Left cardiac atrium (tissue), 4 donors: Measurements from ENCODE around the gene CDC45. TPM values are rescaled to one million over a fixed set of nuclear protein-coding genes. Genes with fewer than 3 reads are reported as not detected.
"Not testable (repeated sequence)": the region's sequence is repeated elsewhere in the genome, so short reads cannot be mapped to it uniquely, and the experiment has no call there.

Experiments used
- ATAC-seq, 2 donors: fragments of 200-7000 bp; cut with Tn5 transposase; one replicate each; pipeline ENCODE4 v1.9.1; 2020; ENCODE audit warnings: mild to moderate bottlenecking in 2 of 2, moderate library complexity in 2 of 2
- DNase-seq: peaks from one replicate; pipeline ENCODE4 v3.0.0-alpha.2; 2020
- intact Hi-C, 2 donors: fragments of 100-400 bp; cut with DNase I; formaldehyde crosslinking; loops; one replicate each; pipeline versions ENCODE4 v1.14.1 to v1.15.1; 2022 to 2023
- long read RNA-seq: library from polyadenylated mRNA; unstranded; transcript quantifications from one replicate; pipeline ENCODE4 v2.0.0, GENCODE V29; 2021
- total RNA-seq, 2 donors: library from RNA; stranded (reverse); fragmentation: NEBNext Ultra II Directional; extraction: Animal tissue kit (Norgen Biotek cat#: 25700); gene quantifications; one replicate each; pipeline ENCODE4 v1.2.1, GENCODE V29; 2021
- donor health status: DM: no; HTN: yes; CAD: no.
- donor health status: DM: no; HTN: yes; CAD: no; lungs with severe emphysema.
- donor health status: DM: yes; HTN: yes; CAD: no.
- donor health status: Dilated cardiomyopathy.

Gene CDC45, protein sequence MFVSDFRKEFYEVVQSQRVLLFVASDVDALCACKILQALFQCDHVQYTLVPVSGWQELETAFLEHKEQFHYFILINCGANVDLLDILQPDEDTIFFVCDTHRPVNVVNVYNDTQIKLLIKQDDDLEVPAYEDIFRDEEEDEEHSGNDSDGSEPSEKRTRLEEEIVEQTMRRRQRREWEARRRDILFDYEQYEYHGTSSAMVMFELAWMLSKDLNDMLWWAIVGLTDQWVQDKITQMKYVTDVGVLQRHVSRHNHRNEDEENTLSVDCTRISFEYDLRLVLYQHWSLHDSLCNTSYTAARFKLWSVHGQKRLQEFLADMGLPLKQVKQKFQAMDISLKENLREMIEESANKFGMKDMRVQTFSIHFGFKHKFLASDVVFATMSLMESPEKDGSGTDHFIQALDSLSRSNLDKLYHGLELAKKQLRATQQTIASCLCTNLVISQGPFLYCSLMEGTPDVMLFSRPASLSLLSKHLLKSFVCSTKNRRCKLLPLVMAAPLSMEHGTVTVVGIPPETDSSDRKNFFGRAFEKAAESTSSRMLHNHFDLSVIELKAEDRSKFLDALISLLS
- 1 to 10 TPM in 1 of 2 donors, under 1 TPM in 1; 0.34 to 2.1 TPM for total RNA-seq
- long read RNA-seq: 0 reads

DNA sequence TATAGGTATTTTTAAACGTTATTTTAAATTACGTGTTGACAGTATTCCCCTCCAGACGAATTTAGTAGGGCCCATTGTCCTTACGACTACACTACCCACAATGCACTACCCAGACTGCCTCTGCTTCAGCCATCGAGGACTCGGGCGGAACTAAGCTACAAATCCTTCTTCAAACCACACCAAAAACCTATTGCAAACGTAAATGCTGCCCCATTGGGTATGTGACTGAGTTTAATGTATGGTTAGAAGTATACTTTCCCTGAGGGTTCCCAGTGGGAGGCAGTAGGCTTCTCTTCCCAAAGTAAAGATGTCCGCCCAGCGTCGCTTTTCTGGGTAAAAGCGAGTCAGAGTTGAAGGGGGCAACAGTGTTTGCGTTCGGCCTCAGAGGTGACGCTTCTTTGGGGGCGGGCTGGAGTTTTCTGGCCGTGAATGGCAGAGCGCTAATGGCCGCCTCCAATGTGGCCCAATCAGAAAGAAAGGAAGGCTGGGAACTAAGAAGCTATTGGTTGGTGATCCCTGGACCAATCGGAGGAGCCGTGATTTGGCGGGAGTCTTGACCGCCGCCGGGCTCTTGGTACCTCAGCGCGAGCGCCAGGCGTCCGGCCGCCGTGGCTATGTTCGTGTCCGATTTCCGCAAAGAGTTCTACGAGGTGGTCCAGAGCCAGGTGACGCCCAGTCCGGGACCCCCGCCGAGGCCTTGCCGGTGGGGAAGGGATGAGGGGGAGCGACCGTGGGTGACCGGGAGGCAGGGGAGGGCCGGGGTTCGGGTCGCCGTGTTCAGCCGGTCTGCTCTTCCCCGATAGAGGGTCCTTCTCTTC lies at the start of gene CDC45:
Gene CDC45 (plus strand): TSS at position 566 of the 818 bp plus-strand sequence. CDS start 49 bp downstream, at position 615.
- intact Hi-C loops: no loop called here
- ATAC-seq: peak; percentile 96 to 97
- peak; percentile 97 for DNase-seq

DNA sequence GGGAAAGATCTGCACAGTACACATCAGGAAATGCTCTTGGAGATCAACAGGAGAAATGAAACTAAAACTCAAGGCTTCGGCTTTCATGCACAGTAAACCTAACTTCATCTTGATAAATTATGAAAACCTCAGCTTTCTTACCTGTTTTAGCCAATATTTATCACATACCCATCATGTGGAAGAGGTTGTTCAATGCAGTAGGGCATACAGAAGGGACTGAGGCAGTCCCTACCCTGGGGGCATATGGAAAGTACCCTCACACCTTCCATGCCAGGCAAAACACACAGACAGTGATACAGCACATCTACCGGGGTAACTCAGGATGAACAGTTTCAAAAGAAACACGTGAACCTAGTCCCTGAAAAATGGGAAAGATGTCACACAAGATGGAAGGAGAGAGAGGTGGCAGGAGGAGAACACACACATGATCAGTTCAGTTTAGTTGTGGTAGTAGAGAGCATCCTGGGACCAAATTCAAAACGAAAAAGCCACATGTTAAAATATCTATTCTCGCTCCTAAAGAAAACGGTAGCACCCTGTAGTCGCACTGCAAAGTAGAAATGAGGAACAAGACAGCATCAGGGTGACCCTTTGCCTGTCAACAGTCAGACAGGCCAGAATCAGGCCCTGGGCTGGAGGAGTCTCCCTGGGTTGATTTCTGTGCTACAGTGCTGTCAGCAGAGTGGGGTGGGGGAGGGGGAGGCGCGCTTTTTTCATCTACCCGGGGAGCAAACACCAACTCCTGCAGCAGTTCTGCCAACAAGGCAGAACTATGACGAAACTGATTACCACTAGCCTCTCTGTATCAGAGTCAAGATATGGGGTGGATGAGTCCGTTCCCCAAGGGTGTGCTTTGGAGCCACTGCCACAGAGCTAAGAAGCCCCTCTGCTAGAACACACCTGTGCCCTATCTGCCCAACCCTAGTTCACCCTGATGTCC lies 49.5 kb upstream of the CDC45 start:
- DNase-seq (peak; percentile 40), ATAC-seq (no peak)
- intact Hi-C loops: loop anchor here in 1 of 2 donors (10.0 kb wide), 1 partner anchor 135 kb away; the partner anchor contains the start of gene CLTCL1

DNA sequence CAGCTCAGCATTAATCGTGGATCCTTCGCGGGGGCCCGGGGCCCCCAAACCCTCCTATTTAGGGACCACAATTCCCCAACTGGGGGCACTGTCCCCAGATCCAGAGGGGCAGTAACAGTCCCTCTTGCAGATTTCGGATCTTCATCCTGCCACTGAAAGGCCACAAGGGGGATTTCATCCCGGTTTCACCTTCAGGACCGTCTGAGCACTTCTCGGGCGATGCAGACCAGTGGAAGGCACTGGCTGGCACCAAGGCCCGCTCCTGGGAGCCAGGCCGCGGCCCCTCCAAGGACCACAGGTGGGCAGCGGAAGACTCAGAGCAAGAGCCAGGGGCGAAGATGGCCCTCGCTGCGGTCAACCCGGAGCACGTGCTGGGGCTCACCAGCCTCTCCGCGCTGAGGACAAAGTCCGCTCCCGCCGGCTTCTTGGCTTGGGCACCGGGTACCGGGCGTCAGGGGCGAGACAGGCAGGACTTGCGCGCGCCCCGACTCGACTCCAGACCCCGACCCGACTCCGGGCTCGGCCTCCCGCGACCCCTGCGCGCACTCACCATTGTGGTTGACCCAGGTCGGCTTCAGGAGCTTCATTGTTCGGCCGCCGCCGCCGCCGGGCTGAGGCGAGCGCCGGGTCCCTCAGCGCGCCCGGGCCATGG lies 48.7 kb upstream of the CDC45 start:
- intact Hi-C loops: loop anchor here in 1 of 2 donors (10.0 kb wide), 1 partner anchor 136 kb away; the partner anchor contains the start of gene CLTCL1
- ATAC-seq (no peak), DNase-seq (peak; percentile 31)

DNA sequence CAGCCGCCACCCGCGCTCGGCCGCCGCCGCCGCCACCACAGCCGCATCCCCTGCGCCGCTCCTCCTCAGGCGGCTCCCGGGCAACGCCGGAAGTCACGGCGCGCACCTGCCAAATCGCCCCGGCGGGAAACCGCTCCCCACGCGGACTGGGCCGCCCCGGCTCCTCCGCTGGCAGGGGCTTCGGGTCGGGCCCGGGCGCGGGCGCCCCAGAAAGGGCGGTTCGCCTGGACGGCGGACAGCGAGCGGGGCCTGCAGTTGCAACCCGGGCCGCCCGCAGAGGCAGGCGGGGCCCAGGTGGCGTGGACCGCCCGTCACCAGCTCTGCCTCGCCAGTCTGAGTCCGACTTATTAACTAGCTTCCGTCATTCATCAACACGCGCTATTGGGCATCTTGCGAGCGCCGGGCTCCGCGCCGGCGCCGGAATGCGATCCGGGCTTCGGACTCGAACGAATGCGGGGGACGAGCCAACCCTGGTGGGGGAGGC lies 48.0 kb upstream of the CDC45 start, which contains the start of gene HIRA:
Gene HIRA (minus strand): TSS at position 85 of the 484 bp plus-strand sequence. CDS start 257 bp downstream, outside the sequence.
- intact Hi-C loops: loop anchor here in 1 of 2 donors (10.0 kb wide), 1 partner anchor 137 kb away; the partner anchor contains the start of gene CLTCL1
- ATAC-seq (peak; percentile 78 to 87), DNase-seq (peak; percentile 83)

DNA sequence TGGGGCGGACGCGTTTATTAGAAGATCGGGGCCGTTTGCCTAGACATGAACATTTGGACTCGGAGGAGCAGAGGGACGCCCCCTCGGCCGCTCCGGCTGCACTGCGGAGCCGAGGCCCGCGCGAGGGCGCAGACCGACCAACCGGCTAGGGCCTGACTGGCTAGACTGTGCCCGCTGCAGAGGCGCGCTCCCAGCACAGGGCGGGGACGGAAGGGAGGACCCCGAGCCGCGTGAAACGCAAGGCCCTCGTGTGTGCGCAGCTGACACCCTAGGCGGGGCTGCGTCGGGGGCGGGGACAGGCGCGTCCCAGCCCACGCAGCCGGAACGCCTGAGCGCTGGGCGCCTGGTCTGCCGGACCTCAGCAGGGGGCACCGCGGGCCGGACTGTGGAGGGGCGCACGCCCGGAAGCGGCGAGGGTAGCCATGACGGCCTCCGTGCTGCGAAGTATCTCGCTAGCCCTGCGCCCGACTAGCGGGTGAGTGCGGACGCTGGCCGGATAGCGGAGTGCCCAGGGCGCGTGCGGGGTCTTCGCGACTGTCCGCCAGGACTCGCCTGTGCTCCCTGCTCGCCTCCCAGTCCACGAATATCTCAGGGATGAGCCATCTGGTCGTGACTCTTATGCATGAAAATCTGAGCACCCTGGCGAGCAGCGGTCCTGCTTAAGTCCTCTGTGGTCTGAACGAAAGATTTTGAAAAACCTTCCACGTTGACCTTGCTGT lies 47.4 kb upstream of the CDC45 start, which contains the start of gene MRPL40:
Gene MRPL40 (plus strand): TSS at position 413 of the 719 bp plus-strand sequence. CDS start 10 bp downstream, at position 423.
- peak; percentile 97 for DNase-seq
- peak; percentile 97 to 98 for ATAC-seq
- intact Hi-C loops: loop anchor here in 1 of 2 donors (10.0 kb wide), 1 partner anchor 137 kb away; the partner anchor contains the start of gene CLTCL1

DNA sequence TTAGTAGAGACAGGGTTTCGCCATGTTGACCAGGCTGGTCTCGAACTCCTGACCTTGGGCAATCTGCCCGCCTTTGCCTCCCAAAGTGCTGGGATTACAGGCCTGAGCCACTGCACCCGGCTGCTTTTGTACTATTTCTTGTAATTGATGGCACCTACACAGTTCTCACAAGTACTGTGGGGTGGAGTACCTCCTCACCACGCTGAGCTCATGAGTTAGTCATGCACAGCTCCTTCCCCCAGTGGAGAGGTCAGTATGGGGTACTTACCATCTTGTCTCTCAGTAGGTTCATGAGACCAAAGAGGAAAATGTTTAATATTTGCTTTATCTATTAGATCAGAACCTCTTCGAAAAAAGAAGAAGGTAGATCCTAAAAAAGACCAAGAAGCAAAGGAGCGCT lies 45.3 kb upstream of the CDC45 start:
- intact Hi-C loops: loop anchor here in 1 of 2 donors (10.0 kb wide), 1 partner anchor 140 kb away; the partner anchor contains the start of gene CLTCL1
- ATAC-seq: no peak
- no peak for DNase-seq

DNA sequence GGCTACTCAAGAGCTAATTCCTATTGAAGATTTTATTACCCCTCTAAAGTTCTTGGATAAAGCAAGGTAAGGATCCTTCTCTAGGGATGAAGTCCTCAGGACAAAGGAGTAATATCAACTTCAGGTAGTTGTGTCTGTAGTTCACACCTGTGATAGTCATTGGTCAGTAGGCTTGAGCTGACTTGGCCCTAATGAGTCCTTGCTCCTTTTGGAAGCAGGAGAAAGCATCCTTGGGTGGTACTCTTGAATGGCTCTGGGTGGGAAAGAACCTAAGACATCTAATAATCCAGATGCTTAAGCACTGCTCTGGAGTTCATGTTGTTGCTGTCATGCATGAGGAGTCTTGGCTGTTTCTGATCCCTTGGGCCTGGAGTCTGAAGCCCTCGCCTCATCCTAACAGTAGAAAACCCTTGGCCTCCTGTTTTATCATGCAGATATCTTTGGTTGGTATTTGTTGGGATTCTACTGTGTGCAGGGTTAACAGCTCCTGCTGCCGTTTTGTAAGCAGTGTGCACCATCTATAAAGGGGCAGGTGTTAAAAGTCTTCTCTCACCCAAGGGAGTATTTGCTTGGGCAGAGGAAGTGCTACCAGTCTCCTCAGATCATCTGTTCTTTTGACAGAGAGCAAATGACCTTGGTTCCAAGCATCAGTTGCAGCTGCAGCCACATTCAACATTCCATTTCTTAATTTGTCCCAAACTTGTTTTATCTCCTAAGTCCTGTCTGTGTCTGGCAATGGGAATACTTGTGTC lies 44.7 kb upstream of the CDC45 start:
- DNase-seq: no peak
- no peak for ATAC-seq
- intact Hi-C loops: loop anchor here in 1 of 2 donors (10.0 kb wide), 1 partner anchor 140 kb away; the partner anchor contains the start of gene CLTCL1

DNA sequence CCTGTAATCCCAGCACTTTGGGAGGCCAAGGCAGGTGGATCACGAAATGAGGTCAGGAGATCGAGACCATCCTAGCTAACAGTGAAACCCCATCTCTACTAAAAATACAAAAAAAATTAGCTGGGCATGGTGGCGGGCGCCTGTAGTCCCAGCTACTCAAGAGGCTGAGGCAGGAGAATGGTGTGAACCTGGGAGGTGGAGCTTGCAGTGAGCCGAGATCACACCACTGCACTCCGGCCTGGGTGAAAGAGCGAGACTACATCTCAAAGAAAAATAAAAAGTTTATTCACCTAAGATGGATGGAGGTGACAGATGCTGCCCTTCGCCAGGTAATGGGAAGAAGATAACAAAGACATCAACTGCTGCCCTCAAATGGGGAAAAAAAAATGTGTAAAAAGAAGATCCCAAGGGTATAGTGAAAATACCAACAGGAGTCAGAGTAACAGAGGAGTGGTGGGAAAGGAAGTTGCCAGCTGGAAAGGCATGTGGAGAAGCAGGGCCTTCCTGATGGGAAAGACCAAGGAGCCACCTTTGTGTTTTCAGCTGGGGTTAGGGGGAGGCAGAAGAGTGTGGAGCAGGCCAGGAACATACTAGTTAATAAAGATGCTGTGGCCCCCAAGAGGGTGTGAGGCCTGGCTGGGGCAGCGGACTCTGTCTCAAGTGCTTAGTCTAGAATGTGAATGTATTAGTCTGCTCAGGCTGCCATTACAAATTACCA lies 43.1 kb upstream of the CDC45 start:
- not testable (repeated sequence) for DNase-seq, ATAC-seq
- intact Hi-C loops: loop anchor here in 1 of 2 donors (10.0 kb wide), 1 partner anchor 142 kb away; the partner anchor contains the start of gene CLTCL1

DNA sequence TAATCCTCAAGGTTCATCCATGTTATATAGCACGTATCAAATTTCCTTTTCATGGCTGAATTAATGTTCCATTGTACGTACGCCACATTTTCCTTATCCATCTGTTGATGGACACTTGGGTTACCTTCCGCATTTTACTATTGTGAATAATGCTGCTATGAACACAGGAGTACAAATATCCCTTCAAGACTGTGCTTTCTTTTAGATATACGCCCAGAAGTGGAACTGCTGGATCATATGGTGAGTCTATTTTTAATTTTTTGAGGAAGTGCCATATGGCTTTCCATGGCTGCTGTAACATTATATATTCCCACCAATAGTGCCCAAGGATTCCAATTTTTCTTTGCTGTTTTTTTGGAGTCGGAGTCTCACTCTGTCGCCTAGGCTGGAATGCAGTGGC lies 41.4 kb upstream of the CDC45 start:
- DNase-seq (no peak), ATAC-seq (no peak)
- intact Hi-C loops: loop anchor here in 1 of 2 donors (10.0 kb wide), 1 partner anchor 143 kb away; the partner anchor contains the start of gene CLTCL1

DNA sequence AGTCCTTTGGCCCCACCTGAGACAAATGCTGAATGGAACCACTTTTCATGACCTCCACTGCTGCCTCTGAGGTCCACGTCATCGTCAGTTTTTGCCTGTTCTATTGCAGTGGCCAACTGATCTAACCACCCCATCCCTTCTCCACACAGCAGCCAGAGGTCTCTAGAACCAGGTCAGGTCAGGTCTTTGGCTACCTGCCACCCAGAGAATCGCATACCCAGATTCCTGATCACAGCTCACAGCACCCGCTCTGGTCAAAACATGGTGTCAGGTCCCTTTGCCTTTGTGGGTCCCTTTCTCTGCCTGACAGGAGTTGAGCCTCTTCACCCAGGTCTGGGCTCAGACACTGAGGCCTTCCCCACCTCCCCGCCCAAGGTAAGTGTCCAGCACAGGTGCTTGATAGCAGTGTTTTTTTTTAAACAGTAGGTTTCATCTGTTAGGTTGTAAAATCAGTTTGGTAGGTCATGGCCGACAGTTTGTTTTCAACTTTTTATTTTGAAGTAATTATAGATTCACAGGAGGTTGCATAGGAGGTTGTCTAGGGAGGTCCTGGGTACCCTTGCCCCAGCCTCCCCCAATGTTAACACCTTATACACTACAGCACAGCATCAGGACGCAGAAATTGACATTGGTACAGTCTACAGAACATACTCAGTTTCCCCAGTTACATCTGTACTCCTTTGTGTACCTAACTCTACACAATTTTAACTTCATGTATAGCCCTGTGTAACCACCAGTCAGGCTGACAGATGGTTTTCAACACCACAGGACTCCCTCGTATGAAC lies 39.1 kb upstream of the CDC45 start:
- no peak for ATAC-seq
- no peak for DNase-seq
- intact Hi-C loops: no loop called here

DNA sequence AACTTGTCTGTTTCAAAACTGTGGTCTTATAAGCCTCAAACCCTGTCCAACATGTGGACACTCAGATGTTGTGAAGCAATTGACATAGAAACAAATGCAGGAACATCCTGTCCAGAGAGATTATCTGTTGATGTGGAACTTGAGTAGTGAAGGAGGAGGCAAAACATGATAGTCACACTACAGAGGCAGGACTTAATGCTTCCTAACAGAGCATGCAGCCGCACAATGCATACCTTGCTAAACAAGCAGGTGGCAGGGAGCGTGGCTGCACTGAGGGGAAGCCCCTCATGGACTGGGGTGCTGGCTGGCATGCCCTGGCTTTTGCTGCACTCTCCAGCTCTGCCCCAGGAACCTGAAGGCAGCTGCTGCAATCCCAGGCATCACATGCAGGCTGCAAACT lies 37.6 kb upstream of the CDC45 start:
- no peak for ATAC-seq
- intact Hi-C loops: no loop called here
- DNase-seq: no peak

DNA sequence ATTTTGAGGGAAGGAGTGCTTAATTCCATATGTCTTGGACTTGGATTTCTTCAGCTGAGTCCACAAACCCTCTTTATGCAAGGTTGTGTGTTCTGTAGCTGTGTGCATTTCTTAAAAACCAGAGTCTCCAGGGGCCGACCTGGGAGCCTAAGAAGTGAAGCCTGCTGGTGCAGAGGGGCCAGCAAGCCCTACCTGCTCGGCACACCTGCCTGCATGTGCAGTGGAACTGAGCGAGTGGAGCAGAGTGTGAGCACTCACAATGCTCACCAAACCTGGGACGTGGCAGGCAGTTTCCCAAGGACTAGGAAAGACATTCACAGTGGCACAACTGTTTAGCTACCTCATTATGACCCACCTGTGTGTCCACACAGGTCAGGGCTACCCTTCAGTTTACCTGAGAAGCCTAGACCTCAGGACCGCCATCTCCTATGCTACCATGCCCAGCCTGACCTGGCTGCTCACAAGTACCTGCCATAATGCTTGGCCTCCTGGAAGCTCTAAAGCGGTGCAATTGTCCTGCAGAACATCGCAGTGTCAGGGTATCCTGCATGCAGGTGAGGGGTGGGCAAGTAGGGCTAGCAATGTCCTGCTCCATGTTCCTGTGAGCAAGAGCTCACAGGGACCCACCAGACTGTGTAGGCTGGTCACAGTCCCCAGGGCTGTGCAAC lies 36.0 kb upstream of the CDC45 start:
- DNase-seq: no peak
- intact Hi-C loops: no loop called here
- no peak for ATAC-seq

DNA sequence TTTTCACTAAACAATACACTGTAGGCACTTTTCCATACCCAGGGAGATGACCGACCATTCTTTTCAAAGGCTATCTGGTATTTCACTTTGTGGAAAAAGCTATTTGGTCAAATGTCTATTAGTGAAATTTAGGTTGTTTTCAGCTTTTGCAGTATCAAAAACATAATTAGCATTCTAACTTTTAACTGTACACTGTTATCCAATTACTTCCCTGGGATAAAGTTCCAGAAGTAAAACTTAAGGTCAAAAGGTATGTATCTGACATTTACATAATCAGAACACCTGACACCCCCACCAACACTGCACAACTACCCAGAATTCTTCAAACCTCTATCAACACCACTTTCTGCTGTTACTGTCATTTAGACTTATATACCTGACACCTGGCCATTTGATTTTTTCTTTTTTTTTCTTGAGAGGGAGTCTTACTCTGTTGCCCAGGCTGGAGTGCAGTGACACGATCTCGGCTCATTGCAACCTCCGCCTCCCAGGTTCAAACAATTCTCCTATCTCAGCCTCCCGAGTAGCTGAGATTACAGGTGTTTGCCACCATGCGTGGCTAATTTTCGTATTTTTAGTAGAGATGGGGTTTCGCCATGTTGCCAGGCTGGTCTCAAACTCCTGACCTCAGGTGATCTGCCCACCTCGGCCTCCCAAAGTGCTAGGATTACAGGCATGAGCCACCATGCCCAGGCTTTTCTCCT lies 34.3 kb upstream of the CDC45 start:
- intact Hi-C loops, DNase-seq, ATAC-seq: not testable (repeated sequence)
